GM19043 (cell line): ENCODE results near the gene MYO5B.
"Not testable (repeated sequence)": the region's sequence is repeated elsewhere in the genome, so short reads cannot be mapped to it uniquely, and the experiment has no call there.

Experiments
- ATAC-seq: cut with Tn5 transposase; IDR thresholded peaks from one replicate; pipeline ENCODE4 v1.9.1; 2021; ENCODE audit warnings: low read depth; ENCODE audit not compliant: unreplicated experiment

Gene MYO5B

GRCh38 chr18:50194631-50195532, at the start of gene MYO5B:
Gene MYO5B, minus strand, starts transcription at chr18:50195147. Its CDS starts 354 bp downstream, at chr18:50194793.
- ATAC-seq, result peak; percentile 74

DNA sequence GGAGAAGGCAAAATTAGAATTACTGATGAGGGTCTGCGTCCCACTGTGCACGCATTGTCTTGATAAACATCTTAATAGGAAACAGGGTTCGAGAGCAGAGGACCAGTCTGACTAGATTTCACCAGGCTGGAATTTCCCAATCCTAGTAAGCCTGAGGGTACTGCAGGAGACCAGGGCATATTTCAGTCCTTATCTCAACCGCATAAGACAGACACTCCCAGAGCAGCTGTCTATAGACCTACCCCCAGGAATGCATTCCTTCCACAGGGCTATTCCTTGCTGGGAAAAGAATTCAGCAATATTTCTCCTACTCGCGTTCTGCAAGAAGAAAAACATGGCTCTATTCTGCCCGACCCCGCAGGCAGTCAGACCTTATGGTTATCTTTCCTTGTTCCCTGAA, 46.8 kb upstream of the MYO5B start:
- not testable (repeated sequence) for ATAC-seq

- no peak for ATAC-seq
These were observed 45.2 kb upstream of the MYO5B start for GRCh38 chr18:50240080-50240563.

DNA sequence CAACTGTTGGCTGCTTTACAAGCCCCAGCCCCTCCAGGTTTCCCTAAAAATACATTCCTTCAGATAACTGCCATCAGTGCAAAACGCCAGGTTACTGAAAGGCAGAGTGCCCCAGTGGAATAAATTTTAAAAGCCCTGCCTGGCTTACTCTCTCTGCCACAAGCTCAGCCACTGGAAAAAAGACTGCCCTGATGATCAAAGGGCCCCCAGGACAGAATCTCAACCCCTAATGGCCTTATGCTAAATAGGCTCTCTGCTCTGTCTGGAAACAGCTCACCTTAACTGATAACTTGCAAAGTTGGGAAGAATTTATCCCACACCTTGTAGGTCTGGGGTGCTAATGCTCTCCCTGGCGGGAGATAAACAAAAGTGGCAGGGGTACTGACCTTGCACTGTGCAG, 37.5 kb upstream of the MYO5B start:
- no peak for ATAC-seq

DNA sequence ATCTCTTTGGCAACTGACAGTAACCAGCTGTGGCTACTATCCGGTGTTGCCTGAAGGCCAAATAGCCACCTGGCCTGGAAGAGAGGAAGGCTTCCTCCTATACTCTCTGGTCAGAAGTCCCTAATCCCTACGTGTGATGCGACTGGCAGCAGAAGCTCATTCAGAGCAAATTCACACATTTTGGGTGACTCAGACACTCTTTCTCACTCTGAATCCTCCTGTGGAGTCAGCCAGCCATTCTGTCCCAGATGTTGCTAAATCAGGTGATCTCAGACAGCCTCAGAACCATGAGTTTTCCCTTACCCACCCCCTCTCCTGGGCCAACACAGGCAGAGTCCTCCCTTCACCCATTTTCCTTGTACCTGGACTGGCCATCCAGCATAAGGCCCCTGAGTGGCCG, 36.7 kb upstream of the MYO5B start:
- ATAC-seq, result no peak

DNA sequence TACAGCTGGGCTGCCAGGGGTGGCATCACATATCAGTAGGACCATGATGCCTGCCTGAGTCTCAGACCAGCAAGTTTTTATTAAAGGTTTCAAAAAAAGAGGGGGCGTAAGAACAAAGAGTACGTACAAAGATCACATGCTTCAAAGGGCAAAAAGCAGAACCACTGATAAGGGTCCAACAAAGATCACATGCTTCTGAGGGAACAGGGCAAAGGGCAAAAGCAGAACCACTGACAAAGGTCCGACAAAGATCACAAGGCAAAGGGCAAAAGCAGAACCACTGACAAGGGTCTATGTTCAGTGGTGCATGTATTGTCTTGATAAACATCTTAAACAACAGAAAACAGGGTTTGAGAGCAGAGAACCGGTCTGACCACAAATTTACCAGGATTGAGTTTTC, 25.3 kb upstream of the MYO5B start:
- ATAC-seq, result not testable (repeated sequence)

- no peak for ATAC-seq
These were observed 23.7 kb upstream of the MYO5B start for GRCh38 chr18:50218432-50219197.

GRCh38 chr18:50209311-50209710, 14.4 kb upstream of the MYO5B start:
- ATAC-seq, result no peak

- ATAC-seq, result no peak
These were observed 12.8 kb upstream of the MYO5B start for GRCh38 chr18:50207722-50208121.

- no peak for ATAC-seq
These were observed 9.1 kb upstream of the MYO5B start for GRCh38 chr18:50203801-50204604.

GRCh38 chr18:50201476-50202018, 6.6 kb upstream of the MYO5B start:
- ATAC-seq, result no peak

- ATAC-seq, result no peak
These were observed 5.0 kb upstream of the MYO5B start for GRCh38 chr18:50199921-50200320.

GRCh38 chr18:50199346-50199855, 4.5 kb upstream of the MYO5B start:
- no peak for ATAC-seq

DNA sequence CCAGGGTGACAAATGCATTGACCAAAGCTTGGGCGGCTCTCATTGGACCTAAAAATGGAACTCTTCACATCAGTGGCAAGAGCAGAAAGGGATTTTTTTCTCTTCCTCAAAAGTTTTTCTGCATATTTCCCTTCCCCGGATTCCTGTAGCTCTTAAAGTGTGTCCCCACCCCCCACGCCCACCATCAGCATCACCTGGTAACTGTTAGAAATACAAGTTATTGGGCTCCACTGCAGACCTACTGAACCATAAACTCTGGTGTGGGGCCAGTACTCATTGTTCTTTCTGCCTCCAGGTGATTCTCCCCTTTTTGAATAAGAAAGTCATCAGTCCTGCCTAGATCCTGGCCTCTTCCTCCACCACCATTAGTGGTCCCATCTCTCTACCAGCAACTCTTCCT, 1.3 kb upstream of the MYO5B start:
- no peak for ATAC-seq

DNA sequence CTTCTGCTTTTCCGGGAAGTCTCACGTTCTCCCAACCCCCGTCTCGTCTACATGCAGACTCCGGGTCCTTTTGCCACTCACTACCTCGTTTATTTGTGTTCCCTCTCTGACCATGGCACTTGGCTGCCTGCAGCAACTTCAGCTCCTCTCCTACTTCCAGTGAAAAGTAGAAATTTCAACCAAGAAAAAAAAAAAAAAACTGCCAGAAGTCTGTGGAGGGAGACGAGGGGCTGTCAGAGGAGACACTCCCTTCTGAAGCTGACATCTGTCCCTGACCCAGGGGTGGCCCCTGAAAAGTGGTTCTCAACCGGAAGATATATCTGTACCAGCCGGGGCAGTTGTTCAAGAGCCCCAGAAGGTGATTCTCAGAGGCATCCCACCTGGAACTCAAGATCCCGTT, 742 bp upstream of the MYO5B start:
- no peak for ATAC-seq

GRCh38 chr18:50193796-50194630, 934 bp downstream of the MYO5B start:
- no peak for ATAC-seq

DNA sequence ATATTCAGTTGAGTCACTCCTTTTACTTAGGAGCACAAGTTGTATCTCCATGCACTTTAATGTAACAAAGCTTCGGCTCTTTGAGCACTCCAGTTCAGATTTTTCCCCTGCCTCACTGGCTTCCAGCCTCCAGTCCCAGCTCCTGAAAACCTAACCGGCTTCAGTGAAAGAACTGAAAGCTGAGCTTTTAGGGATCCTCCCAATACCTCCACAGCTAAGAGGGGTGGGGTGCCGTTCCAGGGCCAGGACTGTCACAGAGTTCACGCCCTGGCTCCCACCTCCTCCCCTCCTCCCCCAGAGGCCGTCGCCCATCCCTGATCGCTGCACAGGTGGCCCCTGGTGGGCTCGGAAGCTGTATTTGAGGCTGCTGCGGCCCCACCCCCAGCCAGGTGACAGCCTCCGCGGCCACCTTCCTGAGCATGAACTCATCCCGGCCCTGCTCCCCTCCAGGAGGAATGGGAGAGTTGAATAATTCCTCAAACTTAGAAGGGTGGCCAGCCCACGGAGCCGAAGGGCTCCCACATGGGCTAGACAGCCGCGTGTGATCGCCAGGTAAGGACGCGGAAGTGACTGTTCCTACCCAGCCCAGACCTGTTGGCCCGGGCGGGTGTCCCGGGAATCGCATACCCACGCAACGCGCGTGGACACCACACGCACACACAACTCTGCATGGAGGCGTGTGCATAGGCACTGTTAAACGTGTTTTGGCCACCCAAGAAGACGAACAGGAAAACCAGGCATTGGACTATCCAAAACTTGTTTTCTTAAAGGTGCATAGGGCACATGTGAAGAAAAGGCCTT, 1.8 kb downstream of the MYO5B start:
- ATAC-seq, result no peak

DNA sequence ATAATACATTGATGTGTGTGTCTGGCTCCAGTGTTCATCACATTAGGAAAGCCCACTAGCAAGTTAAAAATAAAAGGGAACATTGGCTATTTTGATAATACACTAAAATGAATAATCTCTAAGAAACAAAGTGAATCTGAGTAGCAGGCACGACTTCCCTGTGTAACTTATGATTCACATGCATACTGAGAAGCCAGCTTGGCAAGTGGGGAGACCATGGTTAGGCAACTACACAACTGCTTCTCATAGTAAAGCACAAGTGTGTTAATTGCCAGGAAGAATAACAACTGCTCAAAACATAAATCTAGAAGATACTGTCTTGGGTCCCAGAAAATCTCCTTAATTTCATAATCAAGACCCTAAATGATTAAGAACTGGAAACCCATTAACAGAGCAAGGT, 4.0 kb downstream of the MYO5B start:
- no peak for ATAC-seq

DNA sequence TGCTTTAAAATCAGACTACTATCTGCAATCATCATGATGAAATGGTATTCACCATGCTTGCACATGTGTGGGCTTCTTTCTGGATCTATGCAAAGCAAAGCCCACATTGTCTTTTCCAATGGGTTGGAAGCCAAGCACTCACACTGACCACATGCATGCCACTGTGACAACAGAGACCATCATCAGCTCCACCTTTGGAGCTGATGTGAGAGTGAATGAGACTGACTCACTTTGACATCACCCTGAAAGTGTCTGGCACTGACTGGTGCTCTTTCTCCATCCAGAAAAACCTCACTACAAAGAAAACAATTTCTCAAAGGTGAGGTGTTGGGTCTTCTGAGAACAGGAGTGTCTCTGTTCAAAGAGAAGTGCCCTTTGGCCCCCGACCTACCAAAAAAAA, 4.7 kb downstream of the MYO5B start:
- no peak for ATAC-seq
